DOHH2 (cell line): ENCODE data around the gene RALGAPB.

Source experiments
- EZH2phosphoT487 ChIP-seq: fragments of 200-600 bp; sonication (generic); IDR thresholded peaks from 2 replicates; pipeline ENCODE4 v1.6.1; 2017; ENCODE audit warnings: borderline replicate concordance, mild to moderate bottlenecking, antibody characterized with exemption, low read length, moderate library complexity, mixed read lengths
- TF ChIP-seq, protein P1 (sequence below): fragments of 200-600 bp; sonication (generic); IDR thresholded peaks from one replicate; pipeline ENCODE4 v1.5.1; 2014; ENCODE audit warnings: antibody characterized with exemption, mild to moderate bottlenecking, low read depth, low read length; ENCODE audit not compliant: poor library complexity, severe bottlenecking

DNA sequence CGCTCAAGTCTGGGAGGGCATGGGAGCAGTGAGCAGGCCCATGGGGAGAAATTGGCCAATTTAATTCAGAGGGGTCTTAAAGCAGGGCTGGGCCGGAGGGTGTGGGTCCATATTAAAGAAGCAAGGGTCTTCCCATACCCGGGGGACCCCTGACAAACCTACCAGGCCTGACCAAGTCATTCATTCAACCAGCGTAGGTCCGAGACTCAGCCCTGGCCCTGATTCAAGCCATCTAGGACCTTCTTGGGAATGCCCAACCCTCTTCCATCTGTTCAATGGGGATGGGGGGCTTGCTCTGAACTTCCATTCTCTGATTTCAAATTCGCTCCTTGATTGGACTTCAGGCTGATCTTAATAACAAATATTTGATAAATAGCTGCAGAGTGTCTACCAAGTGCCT, 115.7 kb downstream of the RALGAPB start:
- TF ChIP-seq, protein P1, sequence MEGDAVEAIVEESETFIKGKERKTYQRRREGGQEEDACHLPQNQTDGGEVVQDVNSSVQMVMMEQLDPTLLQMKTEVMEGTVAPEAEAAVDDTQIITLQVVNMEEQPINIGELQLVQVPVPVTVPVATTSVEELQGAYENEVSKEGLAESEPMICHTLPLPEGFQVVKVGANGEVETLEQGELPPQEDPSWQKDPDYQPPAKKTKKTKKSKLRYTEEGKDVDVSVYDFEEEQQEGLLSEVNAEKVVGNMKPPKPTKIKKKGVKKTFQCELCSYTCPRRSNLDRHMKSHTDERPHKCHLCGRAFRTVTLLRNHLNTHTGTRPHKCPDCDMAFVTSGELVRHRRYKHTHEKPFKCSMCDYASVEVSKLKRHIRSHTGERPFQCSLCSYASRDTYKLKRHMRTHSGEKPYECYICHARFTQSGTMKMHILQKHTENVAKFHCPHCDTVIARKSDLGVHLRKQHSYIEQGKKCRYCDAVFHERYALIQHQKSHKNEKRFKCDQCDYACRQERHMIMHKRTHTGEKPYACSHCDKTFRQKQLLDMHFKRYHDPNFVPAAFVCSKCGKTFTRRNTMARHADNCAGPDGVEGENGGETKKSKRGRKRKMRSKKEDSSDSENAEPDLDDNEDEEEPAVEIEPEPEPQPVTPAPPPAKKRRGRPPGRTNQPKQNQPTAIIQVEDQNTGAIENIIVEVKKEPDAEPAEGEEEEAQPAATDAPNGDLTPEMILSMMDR = no peak
- TF ChIP-seq EZH2phosphoT487 = no peak
